SK-N-SH treated with all-trans-retinoic acid at 6 μM for 48 hours (cell line): Measurements from ENCODE around the gene GJA9.
A peak's percentile ranks its signal among the peaks of the same experiment; 100 is the strongest.

Source experiments
- ATAC-seq: fragments of 200-7000 bp; cut with Tn5 transposase; 3 replicates; pipeline ENCODE4 v1.9.1; 2020; ENCODE audit warnings: mild to moderate bottlenecking, moderate library complexity
- ARNTL ChIP-seq: fragments of 450-650 bp; formaldehyde crosslinking; IDR thresholded peaks from 2 replicates; pipeline ENCODE4 v1.5.0; 2020; ENCODE audit warnings: low read depth, mild to moderate bottlenecking, moderate library complexity, borderline replicate concordance
- BACH2 ChIP-seq: fragments of 250-450 bp; sonication (Bioruptor Pico); IDR thresholded peaks from 2 replicates; pipeline ENCODE4 v1.9.0; 2021; ENCODE audit warnings: mild to moderate bottlenecking, borderline replicate concordance
- CREB5 ChIP-seq: fragments of 250-450 bp; sonication (Bioruptor Pico); IDR thresholded peaks from 2 replicates; pipeline ENCODE4 v1.5.1; 2020; ENCODE audit warnings: low read depth, mild to moderate bottlenecking, moderate library complexity
- ESRRG ChIP-seq: fragments of 250-450 bp; sonication (Bioruptor Pico); IDR thresholded peaks from 2 replicates; pipeline ENCODE4 v1.6.1; 2021; ENCODE audit warnings: mild to moderate bottlenecking
- GLIS3 ChIP-seq: fragments of 250-450 bp; sonication (Bioruptor Pico); IDR thresholded peaks from 2 replicates; pipeline ENCODE4 v1.5.0; 2020; ENCODE audit warnings: mild to moderate bottlenecking, moderate library complexity
- OSR1 ChIP-seq: fragments of 250-450 bp; sonication (Bioruptor Pico); IDR thresholded peaks from 2 replicates; pipeline ENCODE4 v1.8.0; 2022; ENCODE audit warnings: moderate library complexity, mild to moderate bottlenecking, inconsistent platforms
- POU6F1 ChIP-seq: fragments of 250-450 bp; sonication (Bioruptor Pico); IDR thresholded peaks from 2 replicates; pipeline ENCODE4 v1.8.0; 2021; ENCODE audit warnings: low read depth, mild to moderate bottlenecking, moderate library complexity, borderline replicate concordance
- PPARA ChIP-seq: fragments of 250-450 bp; sonication (Bioruptor Pico); IDR thresholded peaks from 2 replicates; pipeline ENCODE4 v1.5.0; 2020; ENCODE audit warnings: mild to moderate bottlenecking, borderline replicate concordance
- RARB ChIP-seq: fragments of 250-450 bp; sonication (Bioruptor Pico); IDR thresholded peaks from 2 replicates; pipeline ENCODE4 v1.8.0; 2021; ENCODE audit warnings: mild to moderate bottlenecking, moderate library complexity
- TCF4 ChIP-seq: fragments of 250-450 bp; sonication (Bioruptor Pico); IDR thresholded peaks from 2 replicates; pipeline ENCODE4 v1.8.0; 2021; ENCODE audit warnings: mild to moderate bottlenecking, moderate library complexity, borderline replicate concordance
- TOX ChIP-seq: fragments of 250-450 bp; sonication (Bioruptor Pico); IDR thresholded peaks from 2 replicates; pipeline ENCODE4 v1.8.0; 2021; ENCODE audit warnings: mild to moderate bottlenecking, moderate library complexity, borderline replicate concordance
- TSHZ2 ChIP-seq: fragments of 250-450 bp; sonication (Bioruptor Pico); IDR thresholded peaks from 2 replicates; pipeline ENCODE4 v1.5.0; 2020; ENCODE audit warnings: mild to moderate bottlenecking, moderate library complexity
- ZC3H10 ChIP-seq: fragments of 250-450 bp; sonication (Bioruptor Pico); IDR thresholded peaks from 2 replicates; pipeline ENCODE4 v1.5.1; 2021; ENCODE audit warnings: mild to moderate bottlenecking, moderate library complexity
- ZFP3 ChIP-seq: fragments of 250-450 bp; sonication (Bioruptor Pico); IDR thresholded peaks from 2 replicates; pipeline ENCODE4 v1.5.0; 2020; ENCODE audit warnings: mild to moderate bottlenecking, moderate library complexity
- ZFP30 ChIP-seq: fragments of 450-650 bp; formaldehyde crosslinking; IDR thresholded peaks from 2 replicates; pipeline ENCODE4 v1.5.0; 2022; ENCODE audit warnings: mild to moderate bottlenecking, moderate library complexity
- ZNF565 ChIP-seq: fragments of 450-650 bp; formaldehyde crosslinking; conservative IDR thresholded peaks from 2 replicates; pipeline ENCODE4 v1.5.0; 2020; ENCODE audit warnings: low read depth, mild to moderate bottlenecking, moderate library complexity
- ZNF70 ChIP-seq: fragments of 450-650 bp; formaldehyde crosslinking; IDR thresholded peaks from 2 replicates; pipeline ENCODE4 v1.5.0; 2020; ENCODE audit warnings: mild to moderate bottlenecking, moderate library complexity
- TF ChIP-seq, protein P1 (sequence below): fragments of 250-450 bp; sonication (Bioruptor Pico); IDR thresholded peaks from 2 replicates; pipeline ENCODE4 v1.5.1; 2021; ENCODE audit warnings: mild to moderate bottlenecking, moderate library complexity
- TF ChIP-seq, protein P2 (sequence below): fragments of 250-450 bp; sonication (Bioruptor Pico); IDR thresholded peaks from 2 replicates; pipeline ENCODE4 v1.8.0; 2020; ENCODE audit warnings: mild to moderate bottlenecking, moderate library complexity, borderline replicate concordance

GJA9 gene

DNA sequence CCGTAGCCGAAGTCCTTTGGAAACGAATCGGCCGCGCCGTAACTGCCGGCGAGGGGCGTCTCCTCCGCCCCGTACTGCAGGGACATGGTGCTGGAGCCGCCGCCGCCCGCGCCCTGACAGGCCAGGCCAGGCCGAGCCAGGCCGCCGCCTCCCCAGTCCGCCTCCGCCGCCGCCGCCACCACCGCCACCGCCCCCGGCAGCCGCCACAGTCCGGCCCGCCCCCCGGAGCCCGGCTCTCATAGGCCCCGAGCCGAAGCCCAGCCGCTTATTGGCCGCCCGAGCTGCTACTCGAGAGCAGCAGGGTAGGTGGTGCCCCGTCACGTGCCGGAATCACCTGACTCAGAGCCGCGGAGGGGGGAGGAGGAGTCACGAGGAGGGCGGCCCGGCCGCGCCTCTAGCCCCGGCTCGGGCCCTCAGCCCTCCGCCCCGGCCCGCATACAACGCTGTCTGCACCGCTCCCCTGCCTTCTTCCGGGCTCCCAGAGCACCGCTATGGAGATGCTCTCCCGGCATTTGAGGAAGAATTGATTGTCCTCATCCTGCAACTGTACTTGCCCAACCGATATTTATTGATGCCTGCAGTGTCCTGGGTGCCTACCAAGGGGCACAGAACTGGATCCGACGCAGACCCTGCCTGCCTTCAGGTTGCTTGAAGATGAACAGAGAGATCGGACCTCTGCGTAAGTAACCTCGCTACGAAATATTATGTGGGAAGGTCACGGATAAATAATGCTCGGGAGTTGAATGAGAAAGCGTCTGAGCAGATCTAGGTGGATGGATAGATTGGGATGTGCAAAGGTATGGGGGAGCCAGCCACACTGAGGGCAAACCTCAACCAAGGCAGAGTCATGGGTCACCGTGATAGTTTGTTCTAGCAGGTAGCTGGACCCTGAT is 21.6 kb downstream of the GJA9 start, which contains the start of gene RRAGC:
TSS of gene RRAGC (minus strand) at position 212 of the 893 bp plus-strand sequence. CDS start at position 86, 126 bp downstream.
- ATAC-seq = peak; percentile 98
- TF ChIP-seq PPARA (CRISPR knock-in tag) (no peak), OSR1 (CRISPR knock-in tag) (no peak), ARNTL (CRISPR knock-in tag) (peak; percentile 88; the same call in 1 of the 2 replicates)

- TF ChIP-seq ZC3H10 (CRISPR knock-in tag) (no peak), GLIS3 (no peak), POU6F1 (CRISPR knock-in tag) (no peak), TCF4 (CRISPR knock-in tag) (no peak), CREB5 (CRISPR knock-in tag) (no peak), ZFP30 (CRISPR knock-in tag) (no peak), ZFP3 (CRISPR knock-in tag) (no peak), ZNF565 (CRISPR knock-in tag) (no peak), ZNF70 (CRISPR knock-in tag) (no peak), ESRRG (CRISPR knock-in tag) (no peak), BACH2 (CRISPR knock-in tag) (no peak), RARB (no peak), TSHZ2 (CRISPR knock-in tag) (no peak)
- TF ChIP-seq, protein P1, sequence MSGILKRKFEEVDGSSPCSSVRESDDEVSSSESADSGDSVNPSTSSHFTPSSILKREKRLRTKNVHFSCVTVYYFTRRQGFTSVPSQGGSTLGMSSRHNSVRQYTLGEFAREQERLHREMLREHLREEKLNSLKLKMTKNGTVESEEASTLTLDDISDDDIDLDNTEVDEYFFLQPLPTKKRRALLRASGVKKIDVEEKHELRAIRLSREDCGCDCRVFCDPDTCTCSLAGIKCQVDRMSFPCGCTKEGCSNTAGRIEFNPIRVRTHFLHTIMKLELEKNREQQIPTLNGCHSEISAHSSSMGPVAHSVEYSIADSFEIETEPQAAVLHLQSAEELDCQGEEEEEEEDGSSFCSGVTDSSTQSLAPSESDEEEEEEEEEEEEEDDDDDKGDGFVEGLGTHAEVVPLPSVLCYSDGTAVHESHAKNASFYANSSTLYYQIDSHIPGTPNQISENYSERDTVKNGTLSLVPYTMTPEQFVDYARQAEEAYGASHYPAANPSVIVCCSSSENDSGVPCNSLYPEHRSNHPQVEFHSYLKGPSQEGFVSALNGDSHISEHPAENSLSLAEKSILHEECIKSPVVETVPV (CRISPR knock-in tag) = no peak
- TF ChIP-seq, protein P2, sequence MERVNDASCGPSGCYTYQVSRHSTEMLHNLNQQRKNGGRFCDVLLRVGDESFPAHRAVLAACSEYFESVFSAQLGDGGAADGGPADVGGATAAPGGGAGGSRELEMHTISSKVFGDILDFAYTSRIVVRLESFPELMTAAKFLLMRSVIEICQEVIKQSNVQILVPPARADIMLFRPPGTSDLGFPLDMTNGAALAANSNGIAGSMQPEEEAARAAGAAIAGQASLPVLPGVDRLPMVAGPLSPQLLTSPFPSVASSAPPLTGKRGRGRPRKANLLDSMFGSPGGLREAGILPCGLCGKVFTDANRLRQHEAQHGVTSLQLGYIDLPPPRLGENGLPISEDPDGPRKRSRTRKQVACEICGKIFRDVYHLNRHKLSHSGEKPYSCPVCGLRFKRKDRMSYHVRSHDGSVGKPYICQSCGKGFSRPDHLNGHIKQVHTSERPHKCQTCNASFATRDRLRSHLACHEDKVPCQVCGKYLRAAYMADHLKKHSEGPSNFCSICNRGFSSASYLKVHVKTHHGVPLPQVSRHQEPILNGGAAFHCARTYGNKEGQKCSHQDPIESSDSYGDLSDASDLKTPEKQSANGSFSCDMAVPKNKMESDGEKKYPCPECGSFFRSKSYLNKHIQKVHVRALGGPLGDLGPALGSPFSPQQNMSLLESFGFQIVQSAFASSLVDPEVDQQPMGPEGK (CRISPR knock-in tag) = no peak
- ATAC-seq = peak; percentile 30
Observed at GRCh38 chr1:38858833-38859560, 22.4 kb downstream of the GJA9 start.

GRCh38 chr1:38852780-38853179 is 28.6 kb downstream of the GJA9 start:
- no peak for ATAC-seq
- TF ChIP-seq OSR1 (CRISPR knock-in tag) (no peak), TOX (CRISPR knock-in tag) (no peak)
